Ovary (tissue), 10 donors: ENCODE results near the gene TTC7B. TPM values are rescaled to one million over a fixed set of nuclear protein-coding genes. Genes with fewer than 3 reads are reported as not detected.
A peak's percentile ranks its signal among the peaks of the same experiment; 100 is the strongest.
"Not testable (repeated sequence)": the region's sequence is repeated elsewhere in the genome, so short reads cannot be mapped to it uniquely, and the experiment has no call there.

ENCODE experiments used
- DNase-seq, 5 donors: peaks; one replicate each; pipeline ENCODE4 v3.0.0-alpha.2; 2019 to 2020
- H3K27ac ChIP-seq, 2 donors: fragments of 200-600 bp; one replicate each; pipeline versions ENCODE4 v1.5.1 to v1.8.0; 2019 to 2022
- H3K27me3 ChIP-seq: fragments of 200-600 bp; one replicate; pipeline ENCODE4 v1.8.0; 2022
- H3K36me3 ChIP-seq: fragments of 200-600 bp; sonication (generic); one replicate; pipeline ENCODE4 v1.5.1; 2019
- H3K4me1 ChIP-seq: one replicate; pipeline ENCODE4 v1.8.1; 2013; ENCODE audit warnings: mild to moderate bottlenecking, moderate library complexity; ENCODE audit not compliant: insufficient read depth
- H3K4me3 ChIP-seq: fragments of 200-600 bp; sonication (generic); one replicate; pipeline ENCODE4 v1.5.1; 2017
- H3K9me3 ChIP-seq, 2 donors: fragments of 200-600 bp in 1 of 2; sonication (generic) in 1 of 2; one replicate each; pipeline versions ENCODE4 v1.5.1 to v1.8.1; 2013 to 2019; ENCODE audit warnings: mild to moderate bottlenecking in 1 of 2, moderate library complexity in 1 of 2
- CTCF ChIP-seq, 3 donors: fragments of 450-650 bp in 2 of 3; fragments of 200-600 bp in 1 of 3; IDR thresholded peaks; one replicate each; pipeline versions ENCODE4 v1.5.1 to v1.8.0; 2016 to 2022; ENCODE audit warnings: antibody characterized with exemption in 3 of 3, mild to moderate bottlenecking in 1 of 3
- EP300 ChIP-seq: sonication (generic); formaldehyde crosslinking; IDR thresholded peaks from one replicate; pipeline ENCODE4 v1.6.1; 2017; ENCODE audit warnings: antibody characterized with exemption
- POLR2A ChIP-seq: fragments of 450-650 bp; IDR thresholded peaks from one replicate; pipeline ENCODE4 v1.6.1; 2017; ENCODE audit warnings: antibody characterized with exemption, mild to moderate bottlenecking, moderate library complexity
- WGBS, 3 donors: extraction: QIAGEN DNeasy Blood & Tissue Kit in 1 of 3; methylation state at CpG; one replicate each; pipeline versions ENCODE4 v1.1.5 to v1.1.7; 2013 to 2017; 5-methylcytosine and 5-hydroxymethylcytosine counted together
- intact Hi-C, 4 donors: fragments of 100-400 bp; cut with DNase I; formaldehyde crosslinking; loops; one replicate each; pipeline versions ENCODE4 v1.11.0 to v1.15.1; 2022 to 2023
- long read RNA-seq, 3 donors: library from polyadenylated mRNA in 2 of 3; unstranded in 2 of 3; transcript quantifications; one replicate each; pipeline ENCODE4 v2.0.0 and lab custom pipeline, GENCODE V29; 2021 to 2026
- polyA plus RNA-seq, 2 donors: library from polyadenylated mRNA; stranded (reverse); fragments of 200-250 nt in 1 of 2; fragments of 350-450 nt in 1 of 2; fragmentation: Illumina TruSeq in 1 of 2; extraction: RNeasy Lipid Tissue Mini Kit (QIAGEN cat#74804) in 1 of 2; gene quantifications; one replicate each; pipeline ENCODE4 v1.2.3, GENCODE V29; 2013 to 2014
- total RNA-seq, 7 donors: library from RNA; depleted of rRNA in 2 of 7; stranded (reverse); fragments of >200 nt in 2 of 7; fragmentation: NEBNext Ultra II Directional in 3 of 7; extraction: Animal tissue kit (Norgen Biotek cat#: 25700) in 3 of 7; gene quantifications; one replicate each; pipeline versions ENCODE4 v1.1.0 to v1.2.4, GENCODE V29; 2016 to 2023
- donor health status: DM: no; HTN: no; CAD: no; lungs with moderate emphysema.
- donor health status: DM: no; HTN: no; CAD: no.
- donor health status: Bipolar disorder and iron deficiency.
- donor health status: DM: yes; HTN: yes; CAD: no.
- donor health status: DM: no; HTN: no; CAD: no.
- donor health status: DM: yes; HTN: yes; CAD: no.

TTC7B gene
- 10 to 100 TPM; 18.2 to 39.5 (median 34.6) TPM for total RNA-seq
- polyA plus RNA-seq: 10 to 100 TPM; 24.3 to 31.3 TPM
- long read RNA-seq, donor 1, partial matches to known transcripts: 3 of 9 reads
- long read RNA-seq, donor 1, other reads (novel, unspliced or antisense): 6 of 9 reads
- long read RNA-seq, donor 2, full-length matches to known transcripts: 2 of 2 reads
- long read RNA-seq, donor 2, partial matches to known transcripts: 0 of 2 reads
- long read RNA-seq, donor 2, other reads (novel, unspliced or antisense): 0 of 2 reads
- long read RNA-seq, donor 3, full-length matches to known transcripts: 5 of 25 reads
- long read RNA-seq, donor 3, partial matches to known transcripts: 9 of 25 reads
- long read RNA-seq, donor 3, other reads (novel, unspliced or antisense): 11 of 25 reads

- no peaks in the 10 kb centered on the region for H3K27me3 ChIP-seq
- H3K9me3 ChIP-seq: no peaks in the 10 kb centered on the region
- intact Hi-C loops: loop anchor here in 1 of 4 donors (10.0 kb wide), 1 partner anchor 841 kb away; no protein-coding TSS in a partner anchor
- H3K4me1 ChIP-seq: peaks cover 8% of the 10 kb centered on the region
- TF ChIP-seq POLR2A: no peak
- no peak for TF ChIP-seq EP300
- TF ChIP-seq CTCF (IDR thresholded peaks at IDR 0.05): no peak
- WGBS, 3 donors: 1 to 4% (median 1%) methylated on average over 13 to 111 of the region's 111 CpGs
- H3K36me3 ChIP-seq: no peaks in the 10 kb centered on the region
- no peak within 1 kb of the TSS for H3K27ac ChIP-seq
- peak within 1 kb of the TSS; percentile 81 for H3K4me3 ChIP-seq
- peak; percentile 31 to 75 (median 55) for DNase-seq
Measured at GRCh38 chr14:90815822-90816662, at the start of gene TTC7B. TSS of gene TTC7B (minus strand) at chr14:90816430. CDS start at chr14:90816295, 135 bp downstream.

- no peak overlapping the region for H3K4me3 ChIP-seq
- no peaks in the 10 kb centered on the region for H3K27me3 ChIP-seq
- no peak overlapping the region for H3K27ac ChIP-seq
- no peak for DNase-seq
- H3K4me1 ChIP-seq: no peaks in the 10 kb centered on the region
- intact Hi-C loops: no loop called here
- no peaks in the 10 kb centered on the region for H3K9me3 ChIP-seq
- no peaks in the 10 kb centered on the region for H3K36me3 ChIP-seq
- WGBS, 3 donors: 97 to 99% (median 98%) methylated on average over 2 of the region's 2 CpGs
- TF ChIP-seq POLR2A: no peak
- no peak for TF ChIP-seq CTCF (IDR thresholded peaks at IDR 0.05)
- TF ChIP-seq EP300: no peak
Measured at GRCh38 chr14:90864741-90865140, 48.5 kb upstream of the TTC7B start.

GRCh38 chr14:90858511-90858910, 42.3 kb upstream of the TTC7B start:
- no peaks in the 10 kb centered on the region for H3K4me1 ChIP-seq
- no peak for DNase-seq
- no peaks in the 10 kb centered on the region for H3K27me3 ChIP-seq
- H3K4me3 ChIP-seq: no peak overlapping the region
- intact Hi-C loops: loop anchor here in 2 of 4 donors (10.0 kb wide), 2 partner anchors 96 to 1786 kb away; no protein-coding TSS in a partner anchor
- H3K27ac ChIP-seq: no peak overlapping the region
- H3K9me3 ChIP-seq: no peaks in the 10 kb centered on the region
- no peaks in the 10 kb centered on the region for H3K36me3 ChIP-seq
- TF ChIP-seq EP300 (no peak), CTCF (IDR thresholded peaks at IDR 0.05) (no peak)
- WGBS, 3 donors: 77 to 83% (median 79%) methylated on average over 5 of the region's 5 CpGs

GRCh38 chr14:90857866-90858265, 41.6 kb upstream of the TTC7B start:
- H3K27me3 ChIP-seq: no peaks in the 10 kb centered on the region
- H3K4me3 ChIP-seq: no peak overlapping the region
- H3K27ac ChIP-seq: no peak overlapping the region
- no peak for DNase-seq
- H3K4me1 ChIP-seq: no peaks in the 10 kb centered on the region
- TF ChIP-seq CTCF (IDR thresholded peaks at IDR 0.05) (no peak), POLR2A (no peak), EP300 (no peak)
- H3K9me3 ChIP-seq: no peaks in the 10 kb centered on the region
- WGBS, 3 donors: 68 to 83% (median 79%) methylated on average over 6 of the region's 6 CpGs
- no peaks in the 10 kb centered on the region for H3K36me3 ChIP-seq
- intact Hi-C loops: loop anchor here in 2 of 4 donors (10.0 kb wide), 2 partner anchors 97 to 1787 kb away; no protein-coding TSS in a partner anchor

- H3K27ac ChIP-seq, H3K9me3 ChIP-seq, DNase-seq, H3K4me3 ChIP-seq, H3K4me1 ChIP-seq, H3K36me3 ChIP-seq, H3K27me3 ChIP-seq: not testable (repeated sequence)
- intact Hi-C loops: loop anchor here in 2 of 4 donors (10.0 kb wide), 2 partner anchors 99 to 1789 kb away; no protein-coding TSS in a partner anchor
- 89 to 92% (median 91%) methylated on average over 5 of the region's 5 CpGs for WGBS, 3 donors
Measured at GRCh38 chr14:90856115-90856514, 39.9 kb upstream of the TTC7B start.
